Measurements from ENCODE around the gene TMCO6. TPM values are rescaled to one million over a fixed set of nuclear protein-coding genes. Genes with fewer than 3 reads are reported as not detected.
A peak's percentile ranks its signal among the peaks of the same experiment; 100 is the strongest.

TMCO6 gene
- total and polyA plus RNA-seq, 9 of the 15 experiments (the other 6 are each of a cell fraction or from before 2014, with no cell fraction given), result 3.4 to 46.4 (median 16.7) TPM

- TF ChIP-seq, protein P1, sequence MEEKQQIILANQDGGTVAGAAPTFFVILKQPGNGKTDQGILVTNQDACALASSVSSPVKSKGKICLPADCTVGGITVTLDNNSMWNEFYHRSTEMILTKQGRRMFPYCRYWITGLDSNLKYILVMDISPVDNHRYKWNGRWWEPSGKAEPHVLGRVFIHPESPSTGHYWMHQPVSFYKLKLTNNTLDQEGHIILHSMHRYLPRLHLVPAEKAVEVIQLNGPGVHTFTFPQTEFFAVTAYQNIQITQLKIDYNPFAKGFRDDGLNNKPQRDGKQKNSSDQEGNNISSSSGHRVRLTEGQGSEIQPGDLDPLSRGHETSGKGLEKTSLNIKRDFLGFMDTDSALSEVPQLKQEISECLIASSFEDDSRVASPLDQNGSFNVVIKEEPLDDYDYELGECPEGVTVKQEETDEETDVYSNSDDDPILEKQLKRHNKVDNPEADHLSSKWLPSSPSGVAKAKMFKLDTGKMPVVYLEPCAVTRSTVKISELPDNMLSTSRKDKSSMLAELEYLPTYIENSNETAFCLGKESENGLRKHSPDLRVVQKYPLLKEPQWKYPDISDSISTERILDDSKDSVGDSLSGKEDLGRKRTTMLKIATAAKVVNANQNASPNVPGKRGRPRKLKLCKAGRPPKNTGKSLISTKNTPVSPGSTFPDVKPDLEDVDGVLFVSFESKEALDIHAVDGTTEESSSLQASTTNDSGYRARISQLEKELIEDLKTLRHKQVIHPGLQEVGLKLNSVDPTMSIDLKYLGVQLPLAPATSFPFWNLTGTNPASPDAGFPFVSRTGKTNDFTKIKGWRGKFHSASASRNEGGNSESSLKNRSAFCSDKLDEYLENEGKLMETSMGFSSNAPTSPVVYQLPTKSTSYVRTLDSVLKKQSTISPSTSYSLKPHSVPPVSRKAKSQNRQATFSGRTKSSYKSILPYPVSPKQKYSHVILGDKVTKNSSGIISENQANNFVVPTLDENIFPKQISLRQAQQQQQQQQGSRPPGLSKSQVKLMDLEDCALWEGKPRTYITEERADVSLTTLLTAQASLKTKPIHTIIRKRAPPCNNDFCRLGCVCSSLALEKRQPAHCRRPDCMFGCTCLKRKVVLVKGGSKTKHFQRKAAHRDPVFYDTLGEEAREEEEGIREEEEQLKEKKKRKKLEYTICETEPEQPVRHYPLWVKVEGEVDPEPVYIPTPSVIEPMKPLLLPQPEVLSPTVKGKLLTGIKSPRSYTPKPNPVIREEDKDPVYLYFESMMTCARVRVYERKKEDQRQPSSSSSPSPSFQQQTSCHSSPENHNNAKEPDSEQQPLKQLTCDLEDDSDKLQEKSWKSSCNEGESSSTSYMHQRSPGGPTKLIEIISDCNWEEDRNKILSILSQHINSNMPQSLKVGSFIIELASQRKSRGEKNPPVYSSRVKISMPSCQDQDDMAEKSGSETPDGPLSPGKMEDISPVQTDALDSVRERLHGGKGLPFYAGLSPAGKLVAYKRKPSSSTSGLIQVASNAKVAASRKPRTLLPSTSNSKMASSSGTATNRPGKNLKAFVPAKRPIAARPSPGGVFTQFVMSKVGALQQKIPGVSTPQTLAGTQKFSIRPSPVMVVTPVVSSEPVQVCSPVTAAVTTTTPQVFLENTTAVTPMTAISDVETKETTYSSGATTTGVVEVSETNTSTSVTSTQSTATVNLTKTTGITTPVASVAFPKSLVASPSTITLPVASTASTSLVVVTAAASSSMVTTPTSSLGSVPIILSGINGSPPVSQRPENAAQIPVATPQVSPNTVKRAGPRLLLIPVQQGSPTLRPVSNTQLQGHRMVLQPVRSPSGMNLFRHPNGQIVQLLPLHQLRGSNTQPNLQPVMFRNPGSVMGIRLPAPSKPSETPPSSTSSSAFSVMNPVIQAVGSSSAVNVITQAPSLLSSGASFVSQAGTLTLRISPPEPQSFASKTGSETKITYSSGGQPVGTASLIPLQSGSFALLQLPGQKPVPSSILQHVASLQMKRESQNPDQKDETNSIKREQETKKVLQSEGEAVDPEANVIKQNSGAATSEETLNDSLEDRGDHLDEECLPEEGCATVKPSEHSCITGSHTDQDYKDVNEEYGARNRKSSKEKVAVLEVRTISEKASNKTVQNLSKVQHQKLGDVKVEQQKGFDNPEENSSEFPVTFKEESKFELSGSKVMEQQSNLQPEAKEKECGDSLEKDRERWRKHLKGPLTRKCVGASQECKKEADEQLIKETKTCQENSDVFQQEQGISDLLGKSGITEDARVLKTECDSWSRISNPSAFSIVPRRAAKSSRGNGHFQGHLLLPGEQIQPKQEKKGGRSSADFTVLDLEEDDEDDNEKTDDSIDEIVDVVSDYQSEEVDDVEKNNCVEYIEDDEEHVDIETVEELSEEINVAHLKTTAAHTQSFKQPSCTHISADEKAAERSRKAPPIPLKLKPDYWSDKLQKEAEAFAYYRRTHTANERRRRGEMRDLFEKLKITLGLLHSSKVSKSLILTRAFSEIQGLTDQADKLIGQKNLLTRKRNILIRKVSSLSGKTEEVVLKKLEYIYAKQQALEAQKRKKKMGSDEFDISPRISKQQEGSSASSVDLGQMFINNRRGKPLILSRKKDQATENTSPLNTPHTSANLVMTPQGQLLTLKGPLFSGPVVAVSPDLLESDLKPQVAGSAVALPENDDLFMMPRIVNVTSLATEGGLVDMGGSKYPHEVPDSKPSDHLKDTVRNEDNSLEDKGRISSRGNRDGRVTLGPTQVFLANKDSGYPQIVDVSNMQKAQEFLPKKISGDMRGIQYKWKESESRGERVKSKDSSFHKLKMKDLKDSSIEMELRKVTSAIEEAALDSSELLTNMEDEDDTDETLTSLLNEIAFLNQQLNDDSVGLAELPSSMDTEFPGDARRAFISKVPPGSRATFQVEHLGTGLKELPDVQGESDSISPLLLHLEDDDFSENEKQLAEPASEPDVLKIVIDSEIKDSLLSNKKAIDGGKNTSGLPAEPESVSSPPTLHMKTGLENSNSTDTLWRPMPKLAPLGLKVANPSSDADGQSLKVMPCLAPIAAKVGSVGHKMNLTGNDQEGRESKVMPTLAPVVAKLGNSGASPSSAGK (IDR thresholded peaks at IDR 0.05), result peak; percentile 97
- TF ChIP-seq, protein P2, sequence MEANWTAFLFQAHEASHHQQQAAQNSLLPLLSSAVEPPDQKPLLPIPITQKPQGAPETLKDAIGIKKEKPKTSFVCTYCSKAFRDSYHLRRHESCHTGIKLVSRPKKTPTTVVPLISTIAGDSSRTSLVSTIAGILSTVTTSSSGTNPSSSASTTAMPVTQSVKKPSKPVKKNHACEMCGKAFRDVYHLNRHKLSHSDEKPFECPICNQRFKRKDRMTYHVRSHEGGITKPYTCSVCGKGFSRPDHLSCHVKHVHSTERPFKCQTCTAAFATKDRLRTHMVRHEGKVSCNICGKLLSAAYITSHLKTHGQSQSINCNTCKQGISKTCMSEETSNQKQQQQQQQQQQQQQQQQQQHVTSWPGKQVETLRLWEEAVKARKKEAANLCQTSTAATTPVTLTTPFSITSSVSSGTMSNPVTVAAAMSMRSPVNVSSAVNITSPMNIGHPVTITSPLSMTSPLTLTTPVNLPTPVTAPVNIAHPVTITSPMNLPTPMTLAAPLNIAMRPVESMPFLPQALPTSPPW (CRISPR knock-in tag; IDR thresholded peaks at IDR 0.05), result no peak; the same call in 1 of the 2 replicates
- TF ChIP-seq PHB2 (IDR thresholded peaks at IDR 0.05; ENCODE audit: low read depth), result no peak
- peak; percentile 93; the same call in 1 of the 2 replicates for TF ChIP-seq LARP7 (IDR thresholded peaks at IDR 0.05)
- TF ChIP-seq ZNF778 (CRISPR knock-in tag; IDR thresholded peaks at IDR 0.05), result no peak
- TF ChIP-seq KLF1 (tag; IDR thresholded peaks at IDR 0.05), result 0 out of 2 replicates have a peak, but pooled peaks have one; percentile 56
- TF ChIP-seq PTTG1 (tag; IDR thresholded peaks at IDR 0.05; ENCODE audit: low read depth), result no peak
- peak; percentile 81 to 84 for TF ChIP-seq NRF1 (conservative IDR thresholded peaks at IDR 0.05 in 1 of 2, IDR thresholded peaks at IDR 0.05 in 1 of 2)
- TF ChIP-seq KHSRP (IDR thresholded peaks at IDR 0.05), result peak; percentile 43; the same call in 1 of the 2 replicates
- TF ChIP-seq, protein P3, sequence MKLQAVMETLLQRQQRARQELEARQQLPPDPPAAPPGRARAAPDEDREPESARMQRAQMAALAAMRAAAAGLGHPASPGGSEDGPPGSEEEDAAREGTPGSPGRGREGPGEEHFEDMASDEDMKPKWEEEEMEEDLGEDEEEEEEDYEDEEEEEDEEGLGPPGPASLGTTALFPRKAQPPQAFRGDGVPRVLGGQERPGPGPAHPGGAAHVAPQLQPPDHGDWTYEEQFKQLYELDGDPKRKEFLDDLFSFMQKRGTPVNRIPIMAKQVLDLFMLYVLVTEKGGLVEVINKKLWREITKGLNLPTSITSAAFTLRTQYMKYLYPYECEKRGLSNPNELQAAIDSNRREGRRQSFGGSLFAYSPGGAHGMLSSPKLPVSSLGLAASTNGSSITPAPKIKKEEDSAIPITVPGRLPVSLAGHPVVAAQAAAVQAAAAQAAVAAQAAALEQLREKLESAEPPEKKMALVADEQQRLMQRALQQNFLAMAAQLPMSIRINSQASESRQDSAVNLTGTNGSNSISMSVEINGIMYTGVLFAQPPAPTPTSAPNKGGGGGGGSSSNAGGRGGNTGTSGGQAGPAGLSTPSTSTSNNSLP (IDR thresholded peaks at IDR 0.05; ENCODE audit: borderline replicate concordance, low read depth, low read length), result no peak
- 0 out of 2 replicates have a peak, but pooled peaks have one; percentile 49 for TF ChIP-seq XRCC5 (IDR thresholded peaks at IDR 0.05; ENCODE audit: low read depth, low read length)
- TF ChIP-seq TAL1 (IDR thresholded peaks at IDR 0.05), result no peak
These were observed 52.0 kb downstream of the TMCO6 start, which contains the start of the genes HARS1 and HARS2 (continued) for GRCh38 chr5:140690941-140691924.

All from K562 (cell line).